Calu3 (cell line): ENCODE data around the gene PGA4. TPM values are rescaled to one million over a fixed set of nuclear protein-coding genes. Genes with fewer than 3 reads are reported as not detected.
A peak's percentile ranks its signal among the peaks of the same experiment; 100 is the strongest.

Experiments
- BruUV-seq: library from RNA; stranded (reverse); fragments of 400-500 nt; replicated peaks from 2 replicates; lab custom pipeline; 2021; lab: Mats Ljungman, UMichigan
- CTCF ChIA-PET: fragments of 300-600 bp; sonication (Branson Sonifier 250); formaldehyde crosslinking; loops from one replicate; lab custom pipeline; 2022; ENCODE audit warnings: antibody characterized with exemption; lab: Charles Lee
- DNase-seq: peaks from one replicate; pipeline ENCODE4 v3.0.0; 2022
- H3K27ac Mint-ChIP-seq: one replicate; pipeline ENCODE4 v1.8.0; 2022; ENCODE audit warnings: mixed read lengths; ENCODE audit not compliant: unreplicated experiment
- H3K27me3 Mint-ChIP-seq: one replicate; pipeline ENCODE4 v1.8.0; 2022; ENCODE audit warnings: mixed read lengths; ENCODE audit not compliant: unreplicated experiment
- H3K36me3 Mint-ChIP-seq: one replicate; pipeline ENCODE4 v1.8.0; 2022; ENCODE audit warnings: mild to moderate bottlenecking, moderate library complexity, mixed read lengths; ENCODE audit not compliant: insufficient read depth, unreplicated experiment
- H3K4me1 Mint-ChIP-seq: one replicate; pipeline ENCODE4 v1.8.0; 2022; ENCODE audit warnings: mild to moderate bottlenecking, low read depth, mixed read lengths; ENCODE audit not compliant: unreplicated experiment
- H3K4me3 Mint-ChIP-seq: one replicate; pipeline ENCODE4 v1.8.0; 2022; ENCODE audit warnings: mild to moderate bottlenecking, low read depth, moderate library complexity, mixed read lengths; ENCODE audit not compliant: unreplicated experiment
- H3K9me3 Mint-ChIP-seq: one replicate; pipeline ENCODE4 v1.8.0; 2022; ENCODE audit warnings: low read depth, mixed read lengths; ENCODE audit not compliant: unreplicated experiment
- CTCF ChIP-seq: fragments of 200-600 bp; IDR thresholded peaks from one replicate; pipeline ENCODE4 v1.8.0; 2022; ENCODE audit warnings: antibody characterized with exemption; ENCODE audit not compliant: unreplicated experiment
- intact Hi-C: fragments of 100-400 bp; cut with micrococcal nuclease; formaldehyde crosslinking; loops from one replicate; pipeline ENCODE4 v1.10.0; 2022; ENCODE audit not compliant: unreplicated experiment
- total RNA-seq: library from RNA; stranded (reverse); gene quantifications from 2 replicates; pipeline ENCODE4 v1.2.3, GENCODE V29; 2022

The PGA4 gene
- total RNA-seq, 1 experiment from 2014 or later = not detected

GRCh38 chr11:61186504-61186903 is 35.6 kb upstream of the PGA4 start:
- no peaks in the 10 kb centered on the region for H3K36me3 Mint-ChIP-seq
- no peak overlapping the region for H3K27ac Mint-ChIP-seq
- H3K4me1 Mint-ChIP-seq = no peaks in the 10 kb centered on the region
- CTCF ChIA-PET = interaction anchor here (0.6 to 0.9 kb wide), 2 partner anchors 25 to 1013 kb away, joined by 3 read pairs; partner anchors contain the start of gene VPS37C
- no peak for TF ChIP-seq CTCF
- no peak for DNase-seq
- intact Hi-C loops = loop anchor here (5.0 kb wide), 1 partner anchor 354 kb away; no protein-coding TSS in a partner anchor
- no peak overlapping the region for H3K4me3 Mint-ChIP-seq
- H3K9me3 Mint-ChIP-seq = no peaks in the 10 kb centered on the region
- H3K27me3 Mint-ChIP-seq = peaks cover 14% of the 10 kb centered on the region
- no TSS peak for BruUV-seq

GRCh38 chr11:61187505-61188130 is 34.5 kb upstream of the PGA4 start:
- intact Hi-C loops = loop anchor here (1.0 to 5.0 kb wide), 2 partner anchors 57 to 355 kb away; no protein-coding TSS in a partner anchor
- no peaks in the 10 kb centered on the region for H3K4me1 Mint-ChIP-seq
- H3K27ac Mint-ChIP-seq = no peak overlapping the region
- H3K36me3 Mint-ChIP-seq = no peaks in the 10 kb centered on the region
- DNase-seq = peak; percentile 78
- CTCF ChIA-PET = interaction anchor here (0.9 to 1.4 kb wide), 2 partner anchors 26 to 274 kb away, joined by 3 read pairs; partner anchors contain the start of genes TMEM109 and VPS37C
- no peak overlapping the region for H3K4me3 Mint-ChIP-seq
- H3K27me3 Mint-ChIP-seq = peaks cover 14% of the 10 kb centered on the region
- no TSS peak for BruUV-seq
- no peaks in the 10 kb centered on the region for H3K9me3 Mint-ChIP-seq
- peak; percentile 91 for TF ChIP-seq CTCF

- CTCF ChIA-PET = interaction anchor here (1.3 kb wide), 1 partner anchor 359 kb away, joined by 3 read pairs; no protein-coding TSS in a partner anchor
Observed at GRCh38 chr11:61189933-61190332, 32.2 kb upstream of the PGA4 start.

GRCh38 chr11:61193596-61193995 is 28.6 kb upstream of the PGA4 start:
- Mint-ChIP-seq H3K36me3 (no peaks in the 10 kb centered on the region), H3K4me3 (no peak overlapping the region), H3K27ac (no peak overlapping the region), H3K9me3 (no peaks in the 10 kb centered on the region), H3K4me1 (no peaks in the 10 kb centered on the region), H3K27me3 (peaks cover 69% of the 10 kb centered on the region)
- CTCF ChIA-PET = interaction anchor here (0.6 kb wide), 1 partner anchor 10 kb away, joined by 4 read pairs; the partner anchor contains the start of gene PGA3
- DNase-seq = no peak
- intact Hi-C loops = no loop called here
- TF ChIP-seq CTCF = no peak
- BruUV-seq = no TSS peak

More at GRCh38 chr11:61189933-61190332, 32.2 kb upstream of the PGA4 start:
- intact Hi-C loops = loop anchor here (5.0 kb wide), 1 partner anchor 358 kb away; no protein-coding TSS in a partner anchor
- Mint-ChIP-seq H3K27me3 (peaks cover 33% of the 10 kb centered on the region), H3K9me3 (no peaks in the 10 kb centered on the region), H3K4me1 (no peaks in the 10 kb centered on the region), H3K36me3 (no peaks in the 10 kb centered on the region), H3K27ac (no peak overlapping the region), H3K4me3 (no peak overlapping the region)
- TF ChIP-seq CTCF = no peak
- no peak for DNase-seq
- BruUV-seq = no TSS peak
